PFSK-1 (cell line): ENCODE results near the gene KATNBL1.

ENCODE experiments used
- FOXP2 ChIP-seq: optimal IDR thresholded peaks from 2 replicates; pipeline ENCODE3; 2011; ENCODE audit warnings: borderline replicate concordance, control low read depth, inconsistent platforms; ENCODE audit not compliant: insufficient read depth; ENCODE audit errors: extremely low read length, extremely low read depth
- POLR2AphosphoS5 ChIP-seq: IDR thresholded peaks from 2 replicates; pipeline ENCODE4 v1.6.1; 2012; ENCODE audit warnings: low read depth, mild to moderate bottlenecking, control low read depth, low read length, moderate library complexity
- REST ChIP-seq, 2 experiments: IDR thresholded peaks; 2 replicates each; pipeline versions ENCODE4 v1.6.1 to v1.8.0; 2011 to 2012; ENCODE audit warnings: low read depth in 2 of 2, low read length in 2 of 2, control low read depth in 1 of 2, inconsistent platforms in 1 of 2, mild to moderate bottlenecking in 1 of 2, moderate library complexity in 1 of 2; ENCODE audit not compliant: insufficient read depth in 1 of 2
- SIN3A ChIP-seq: IDR thresholded peaks from 2 replicates; pipeline ENCODE4 v1.6.1; 2012; ENCODE audit warnings: mild to moderate bottlenecking, low read length, moderate library complexity, borderline replicate concordance; ENCODE audit not compliant: insufficient read depth
- TAF1 ChIP-seq: IDR thresholded peaks from 2 replicates; pipeline ENCODE4 v1.6.1; 2012; ENCODE audit warnings: low read length, control low read depth, borderline replicate concordance; ENCODE audit not compliant: insufficient read depth

KATNBL1 gene

DNA sequence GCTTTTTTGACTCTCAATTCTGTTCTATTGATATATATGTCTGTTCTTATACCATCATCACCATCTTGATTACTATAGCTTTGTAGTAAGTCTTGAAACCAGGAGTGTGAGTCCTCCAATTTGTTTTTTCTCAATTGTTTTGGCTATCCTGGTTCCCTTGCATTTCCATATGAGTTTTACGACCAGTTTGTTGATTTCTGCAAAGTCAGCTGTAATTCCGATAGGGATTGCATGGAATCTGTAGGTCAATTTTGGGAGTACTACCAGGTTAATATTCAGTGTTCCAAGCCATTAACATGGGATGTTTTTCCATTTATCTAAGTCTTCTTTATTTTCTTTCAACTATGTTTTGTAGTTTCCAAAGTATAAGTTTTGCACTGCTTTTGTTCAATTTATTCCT, 81.0 kb downstream of the KATNBL1 start:
- TF ChIP-seq FOXP2: no peak
- no peak for TF ChIP-seq REST (IDR thresholded peaks at IDR 0.05; ENCODE audit: insufficient read depth in 1 of 2, low read depth in 2 of 2, low read length in 2 of 2)
- TF ChIP-seq SIN3A: no peak
- no peak for TF ChIP-seq POLR2AphosphoS5
- no peak for TF ChIP-seq TAF1

DNA sequence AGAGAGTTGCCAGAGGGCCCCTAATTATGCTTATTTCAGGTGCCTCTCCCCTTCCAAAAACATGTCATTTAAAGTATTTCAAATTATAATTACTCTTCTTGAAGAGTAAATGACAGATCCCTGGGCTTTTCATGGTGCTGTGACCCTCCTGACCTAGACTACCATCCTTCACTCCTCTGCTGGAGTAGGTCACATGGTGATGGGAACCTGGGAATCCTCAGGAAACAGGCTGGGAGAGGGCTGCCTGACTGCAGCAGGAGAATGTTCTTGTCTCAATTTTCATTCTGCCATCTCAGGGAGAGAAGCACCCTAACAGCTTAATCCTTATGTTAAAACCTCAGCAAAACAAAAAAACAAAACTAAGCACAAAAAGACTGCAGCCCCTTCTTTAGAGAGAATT, 83.4 kb downstream of the KATNBL1 start:
- TF ChIP-seq REST (IDR thresholded peaks at IDR 0.05; ENCODE audit: insufficient read depth in 1 of 2, low read depth in 2 of 2, low read length in 2 of 2): no peak
- no peak for TF ChIP-seq SIN3A
- no peak for TF ChIP-seq POLR2AphosphoS5
- no peak for TF ChIP-seq FOXP2
- TF ChIP-seq TAF1: no peak

DNA sequence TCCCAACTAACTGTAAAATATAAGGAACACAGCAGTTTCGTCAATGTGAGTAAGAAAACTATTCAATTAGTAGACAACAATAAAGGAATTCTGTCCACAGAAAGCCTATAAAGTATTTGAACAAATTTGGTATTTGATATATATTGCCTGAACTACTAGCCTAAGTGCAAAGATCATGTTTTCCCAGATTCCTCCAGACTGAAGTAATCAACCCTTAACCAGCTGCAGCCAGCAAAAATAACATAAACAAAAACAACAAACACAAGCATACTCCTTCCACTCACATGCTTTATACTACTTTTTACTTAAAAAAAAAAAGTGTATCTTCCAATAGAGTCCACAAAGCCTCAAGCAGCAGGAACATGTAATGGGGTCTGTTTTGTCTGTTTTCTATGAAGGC, 84.0 kb downstream of the KATNBL1 start:
- no peak for TF ChIP-seq REST (IDR thresholded peaks at IDR 0.05; ENCODE audit: insufficient read depth in 1 of 2, low read depth in 2 of 2, low read length in 2 of 2)
- TF ChIP-seq SIN3A: no peak
- no peak for TF ChIP-seq TAF1
- TF ChIP-seq POLR2AphosphoS5: no peak
- no peak for TF ChIP-seq FOXP2

DNA sequence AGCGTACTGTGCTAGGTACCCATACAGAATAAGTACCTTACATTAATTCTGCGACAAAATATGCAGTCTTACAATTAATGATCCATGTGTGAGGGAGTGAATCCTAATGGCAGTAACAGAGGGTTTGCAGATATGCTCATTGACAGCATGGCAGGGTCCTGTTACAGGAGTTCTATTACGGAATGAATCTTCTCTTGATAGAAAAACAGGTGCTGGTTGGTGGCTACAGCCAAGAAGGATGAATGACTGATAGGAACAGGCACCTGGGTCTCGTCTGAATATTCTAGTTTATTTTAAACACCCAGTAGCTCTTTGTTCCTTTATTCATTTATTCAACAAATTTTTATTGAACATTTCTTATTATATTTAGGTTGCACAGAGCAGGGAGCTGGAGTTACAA, 85.2 kb downstream of the KATNBL1 start:
- no peak for TF ChIP-seq SIN3A
- no peak for TF ChIP-seq POLR2AphosphoS5
- no peak for TF ChIP-seq FOXP2
- no peak for TF ChIP-seq TAF1
- no peak for TF ChIP-seq REST (IDR thresholded peaks at IDR 0.05; ENCODE audit: insufficient read depth in 1 of 2, low read depth in 2 of 2, low read length in 2 of 2)

DNA sequence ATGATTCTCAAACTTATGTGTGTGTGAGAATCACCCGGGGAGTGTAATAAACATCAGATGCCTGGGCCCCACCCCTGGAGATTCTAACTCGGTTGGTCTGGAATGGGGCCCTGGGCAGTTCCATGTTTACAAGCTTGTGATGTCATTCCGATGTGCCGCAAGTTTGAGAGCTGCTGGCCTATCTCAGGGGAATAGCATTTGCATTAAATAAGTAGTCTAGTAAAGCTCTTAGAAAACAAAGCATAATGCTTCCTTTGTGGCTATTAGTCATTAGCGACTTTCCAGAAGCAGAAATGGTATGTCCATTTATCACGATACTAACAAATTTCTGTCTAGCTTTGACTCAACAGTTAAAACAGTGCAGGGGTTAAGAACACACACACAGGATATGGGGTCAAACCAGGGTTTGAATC, 87.1 kb downstream of the KATNBL1 start:
- TF ChIP-seq FOXP2: peak; percentile 22
- no peak for TF ChIP-seq POLR2AphosphoS5
